Measurements from ENCODE around the gene FAM171A1. TPM values are rescaled to one million over a fixed set of nuclear protein-coding genes. Genes with fewer than 3 reads are reported as not detected.
A peak's percentile ranks its signal among the peaks of the same experiment; 100 is the strongest.

The FAM171A1 gene
- 17.2 and 26.3 TPM in 2 replicates for polyA plus RNA-seq (2012; rRNA removed)
- 22.5 and 25.7 TPM in 2 replicates for polyA plus RNA-seq (2012; cell fraction: cytosol; rRNA removed)
- polyA plus RNA-seq (2012; cell fraction: nucleus; rRNA removed) = 16.8 and 17.2 TPM in 2 replicates

- H3K4me3 ChIP-seq (ENCODE audit: low read depth in 2 of 2, low read length in 1 of 2) = peak within 1 kb of the TSS; percentile 75 to 79
- H3K27ac ChIP-seq (ENCODE audit: low read depth in 2 of 2, low read length in 1 of 2) = peak within 1 kb of the TSS; percentile 13 to 77
- peaks cover 40% of the 10 kb centered on the region for H3K79me2 ChIP-seq (ENCODE audit: insufficient read depth)
- H2AFZ ChIP-seq (ENCODE audit: low read depth) = peak within 1 kb of the TSS; percentile 74; the same call in 1 of the 2 replicates
- H3K9me3 ChIP-seq = no peaks in the 10 kb centered on the region
- ChIA-PET POLR2A (no interaction called here), CTCF (interaction anchor here (0.6 to 6.5 kb wide), 21 partner anchors 13 to 271 kb away, joined by 3 to 45 read pairs (median 4); partner anchors contain the start of gene NMT2)
- no peaks in the 10 kb centered on the region for H3F3A ChIP-seq (replicated peaks; ENCODE audit: insufficient read depth)
- H3K36me3 ChIP-seq (replicated peaks in 1 of 2; ENCODE audit: control insufficient read depth in 1 of 2, insufficient read depth in 2 of 2, low read length in 1 of 2) = no peaks in the 10 kb centered on the region
- WGBS (ENCODE audit: low lambda C conversion rate) = 45% methylated on average over 4 of the region's 115 CpGs
- H3K27me3 ChIP-seq (ENCODE audit: insufficient read depth) = no peaks in the 10 kb centered on the region
- peaks cover 0 to 8% of the 10 kb centered on the region in 2 experiments; a peak in 3 of 4 replicates for H3K4me1 ChIP-seq (ENCODE audit: control insufficient read depth in 1 of 2, insufficient read depth in 2 of 2, low read depth in 1 of 2, low read length in 1 of 2)
- H3K4me2 ChIP-seq = peak within 1 kb of the TSS; percentile 99
- no peaks in the 10 kb centered on the region for H4K20me1 ChIP-seq (ENCODE audit: insufficient read depth)
- peak; percentile 93 for DNase-seq
- no peaks in the 10 kb centered on the region for H3K9me2 ChIP-seq
- H3K9ac ChIP-seq = peak within 1 kb of the TSS; percentile 73
- TF ChIP-seq FOXM1 (IDR thresholded peaks at IDR 0.05; ENCODE audit: low read depth) = no peak
- no peak for TF ChIP-seq RXRA (IDR thresholded peaks at IDR 0.05; ENCODE audit: borderline replicate concordance, low read depth)
- TF ChIP-seq IRF3 (IDR thresholded peaks at IDR 0.05; ENCODE audit: low read depth, low read length) = no peak
- no peak for TF ChIP-seq TAF1 (IDR thresholded peaks at IDR 0.05; ENCODE audit: borderline replicate concordance, low read depth, low read length)
- TF ChIP-seq SMC3 (IDR thresholded peaks at IDR 0.05; ENCODE audit: low read depth, low read length) = peak; percentile 54
- TF ChIP-seq MXI1 (IDR thresholded peaks at IDR 0.05; ENCODE audit: low read depth, low read length) = no peak
- TF ChIP-seq, protein P1, sequence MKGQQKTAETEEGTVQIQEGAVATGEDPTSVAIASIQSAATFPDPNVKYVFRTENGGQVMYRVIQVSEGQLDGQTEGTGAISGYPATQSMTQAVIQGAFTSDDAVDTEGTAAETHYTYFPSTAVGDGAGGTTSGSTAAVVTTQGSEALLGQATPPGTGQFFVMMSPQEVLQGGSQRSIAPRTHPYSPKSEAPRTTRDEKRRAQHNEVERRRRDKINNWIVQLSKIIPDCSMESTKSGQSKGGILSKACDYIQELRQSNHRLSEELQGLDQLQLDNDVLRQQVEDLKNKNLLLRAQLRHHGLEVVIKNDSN (IDR thresholded peaks at IDR 0.05; ENCODE audit: borderline replicate concordance, low read depth) = no peak
- TF ChIP-seq RFX5 (IDR thresholded peaks at IDR 0.05; ENCODE audit: low read length) = no peak
- TF ChIP-seq GATA2 (CRISPR knock-in tag; IDR thresholded peaks at IDR 0.05) = no peak
- TF ChIP-seq MAX (IDR thresholded peaks at IDR 0.05; ENCODE audit: low read depth) = 0 out of 2 replicates have a peak, but pooled peaks have one; percentile 1
- TF ChIP-seq NFIC (IDR thresholded peaks at IDR 0.05; ENCODE audit: borderline replicate concordance) = no peak
- TF ChIP-seq GABPA (IDR thresholded peaks at IDR 0.05; ENCODE audit: low read depth) = no peak
- TF ChIP-seq FOSL2 (IDR thresholded peaks at IDR 0.05; ENCODE audit: borderline replicate concordance, low read depth) = no peak
- TF ChIP-seq CTCF (IDR thresholded peaks at IDR 0.05) = peak; percentile 40
- TF ChIP-seq EZH2phosphoT487 (IDR thresholded peaks at IDR 0.05; ENCODE audit: borderline replicate concordance, low read depth) = no peak
- no peak for TF ChIP-seq JUND (IDR thresholded peaks at IDR 0.05)
- TF ChIP-seq ZBTB33 (IDR thresholded peaks at IDR 0.05; ENCODE audit: borderline replicate concordance, low read depth) = no peak
- TF ChIP-seq TEAD4 (IDR thresholded peaks at IDR 0.05; ENCODE audit: borderline replicate concordance, insufficient read depth) = no peak
- TF ChIP-seq NRF1 (IDR thresholded peaks at IDR 0.05; ENCODE audit: low read depth, low read length) = no peak
- TF ChIP-seq RAD21 (IDR thresholded peaks at IDR 0.05; ENCODE audit: low read length) = peak; percentile 47; the same call in 1 of the 2 replicates
- no peak for TF ChIP-seq PBX3 (IDR thresholded peaks at IDR 0.05)
- no peak for TF ChIP-seq ELF1 (IDR thresholded peaks at IDR 0.05)
- no peak for TF ChIP-seq EP300 (IDR thresholded peaks at IDR 0.05; ENCODE audit: borderline replicate concordance in 1 of 2, low read depth in 1 of 2, low read length in 1 of 2)
- no peak for TF ChIP-seq FOXJ3 (CRISPR knock-in tag; IDR thresholded peaks at IDR 0.05)
- TF ChIP-seq SIN3A (IDR thresholded peaks at IDR 0.05; ENCODE audit: borderline replicate concordance, low read depth, low read length) = no peak
- no peak for TF ChIP-seq CHD2 (IDR thresholded peaks at IDR 0.05; ENCODE audit: low read length, partially characterized antibody)
Observed at GRCh38 chr10:15370856-15371701, at the start of gene FAM171A1. TSS of gene FAM171A1 (minus strand) at chr10:15371289. CDS start at chr10:15371052, 237 bp downstream.
